ENCODE data around the gene TBCC.

- TF ChIP-seq POLR2AphosphoS5 (IDR thresholded peaks at IDR 0.05) (peak in 1 of 2 donors; percentile 6), CTCF (IDR thresholded peaks at IDR 0.05) (peak; percentile 83 to 91 (median 86)), POLR2A (IDR thresholded peaks at IDR 0.05) (no peak), EP300 (IDR thresholded peaks at IDR 0.05) (no peak)
These were observed 19.3 kb downstream of the TBCC start for GRCh38 chr6:42726485-42727086.
